Measurements from ENCODE around the gene RAMP1. TPM values are rescaled to one million over a fixed set of nuclear protein-coding genes. Genes with fewer than 3 reads are reported as not detected.

Gene RAMP1
- total and polyA plus RNA-seq, 4 donors, result 3.1 to 129 (median 23.5) TPM

DNA sequence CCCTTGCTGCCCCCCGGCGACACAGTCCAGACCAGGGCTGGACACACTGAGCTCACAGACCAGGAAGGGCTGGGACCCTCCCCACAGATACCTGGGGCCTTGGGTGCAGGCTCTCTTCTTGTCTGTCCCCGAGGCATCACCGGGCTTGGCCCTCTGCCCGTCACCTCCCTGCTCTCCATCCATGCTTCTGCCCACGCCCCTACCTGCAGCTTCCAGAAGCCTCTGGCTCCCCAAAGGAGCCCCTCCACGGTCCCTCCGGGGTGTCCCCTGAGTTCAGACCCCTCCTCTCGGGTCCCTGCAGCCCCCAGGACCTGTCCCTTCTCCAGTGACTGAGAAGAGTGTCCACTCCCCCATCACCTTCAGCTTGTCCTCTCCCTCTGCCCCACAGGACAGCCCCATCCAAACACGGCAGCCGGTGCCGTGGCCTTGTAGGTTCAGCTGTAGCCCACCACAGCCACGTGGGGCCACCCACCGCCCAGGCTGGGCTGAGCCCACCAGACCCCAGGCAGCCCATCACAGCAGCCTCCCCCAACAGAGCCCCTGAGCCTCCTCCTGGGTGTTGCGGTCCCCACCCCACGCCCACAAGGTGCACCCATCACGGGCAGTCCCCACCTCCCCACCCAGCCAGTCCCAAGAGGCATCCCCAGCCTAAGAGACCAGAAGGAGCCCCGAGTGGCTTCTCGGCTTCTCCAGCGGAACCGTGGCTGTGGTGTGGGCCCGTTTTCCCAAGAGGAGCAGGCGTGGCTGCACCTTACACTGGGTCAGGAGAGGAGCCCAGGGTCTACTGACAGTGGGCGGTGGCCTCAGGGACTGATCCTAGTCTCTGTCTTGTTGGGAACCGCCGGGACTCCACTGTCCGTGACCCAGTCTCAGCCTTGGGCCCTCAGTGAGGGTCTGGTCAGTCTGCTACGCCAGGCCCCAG is 53.1 kb downstream of the RAMP1 start:
- H3K9ac ChIP-seq (ENCODE audit: low read depth in 1 of 2, low read length in 2 of 2), result no peak overlapping the region
- no peaks in the 10 kb centered on the region for H3K36me3 ChIP-seq (ENCODE audit: control insufficient read depth in 4 of 4, insufficient read depth in 3 of 4, low read depth in 1 of 4, low read length in 3 of 4)
- no peak for TF ChIP-seq FOXA1 (IDR thresholded peaks at IDR 0.05)
- TF ChIP-seq HNF4A (conservative IDR thresholded peaks at IDR 0.05), result no peak
- TF ChIP-seq, protein P1, sequence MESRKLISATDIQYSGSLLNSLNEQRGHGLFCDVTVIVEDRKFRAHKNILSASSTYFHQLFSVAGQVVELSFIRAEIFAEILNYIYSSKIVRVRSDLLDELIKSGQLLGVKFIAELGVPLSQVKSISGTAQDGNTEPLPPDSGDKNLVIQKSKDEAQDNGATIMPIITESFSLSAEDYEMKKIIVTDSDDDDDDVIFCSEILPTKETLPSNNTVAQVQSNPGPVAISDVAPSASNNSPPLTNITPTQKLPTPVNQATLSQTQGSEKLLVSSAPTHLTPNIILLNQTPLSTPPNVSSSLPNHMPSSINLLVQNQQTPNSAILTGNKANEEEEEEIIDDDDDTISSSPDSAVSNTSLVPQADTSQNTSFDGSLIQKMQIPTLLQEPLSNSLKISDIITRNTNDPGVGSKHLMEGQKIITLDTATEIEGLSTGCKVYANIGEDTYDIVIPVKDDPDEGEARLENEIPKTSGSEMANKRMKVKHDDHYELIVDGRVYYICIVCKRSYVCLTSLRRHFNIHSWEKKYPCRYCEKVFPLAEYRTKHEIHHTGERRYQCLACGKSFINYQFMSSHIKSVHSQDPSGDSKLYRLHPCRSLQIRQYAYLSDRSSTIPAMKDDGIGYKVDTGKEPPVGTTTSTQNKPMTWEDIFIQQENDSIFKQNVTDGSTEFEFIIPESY (IDR thresholded peaks at IDR 0.05), result no peak
- TF ChIP-seq RAD21 (IDR thresholded peaks at IDR 0.05), result no peak
- no peak for TF ChIP-seq FOXA2 (IDR thresholded peaks at IDR 0.05)
- TF ChIP-seq JUND (IDR thresholded peaks at IDR 0.05), result no peak
- TF ChIP-seq HNF4G (IDR thresholded peaks at IDR 0.05), result no peak
- TF ChIP-seq GABPA (IDR thresholded peaks at IDR 0.05 in 1 of 2, conservative IDR thresholded peaks at IDR 0.05 in 1 of 2), result no peak
- no peak for TF ChIP-seq SP1 (IDR thresholded peaks at IDR 0.05)
- TF ChIP-seq, protein P2, sequence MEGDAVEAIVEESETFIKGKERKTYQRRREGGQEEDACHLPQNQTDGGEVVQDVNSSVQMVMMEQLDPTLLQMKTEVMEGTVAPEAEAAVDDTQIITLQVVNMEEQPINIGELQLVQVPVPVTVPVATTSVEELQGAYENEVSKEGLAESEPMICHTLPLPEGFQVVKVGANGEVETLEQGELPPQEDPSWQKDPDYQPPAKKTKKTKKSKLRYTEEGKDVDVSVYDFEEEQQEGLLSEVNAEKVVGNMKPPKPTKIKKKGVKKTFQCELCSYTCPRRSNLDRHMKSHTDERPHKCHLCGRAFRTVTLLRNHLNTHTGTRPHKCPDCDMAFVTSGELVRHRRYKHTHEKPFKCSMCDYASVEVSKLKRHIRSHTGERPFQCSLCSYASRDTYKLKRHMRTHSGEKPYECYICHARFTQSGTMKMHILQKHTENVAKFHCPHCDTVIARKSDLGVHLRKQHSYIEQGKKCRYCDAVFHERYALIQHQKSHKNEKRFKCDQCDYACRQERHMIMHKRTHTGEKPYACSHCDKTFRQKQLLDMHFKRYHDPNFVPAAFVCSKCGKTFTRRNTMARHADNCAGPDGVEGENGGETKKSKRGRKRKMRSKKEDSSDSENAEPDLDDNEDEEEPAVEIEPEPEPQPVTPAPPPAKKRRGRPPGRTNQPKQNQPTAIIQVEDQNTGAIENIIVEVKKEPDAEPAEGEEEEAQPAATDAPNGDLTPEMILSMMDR (IDR thresholded peaks at IDR 0.05; ENCODE audit: low read depth, low read length, missing input control), result no peak
- TF ChIP-seq, protein P3, sequence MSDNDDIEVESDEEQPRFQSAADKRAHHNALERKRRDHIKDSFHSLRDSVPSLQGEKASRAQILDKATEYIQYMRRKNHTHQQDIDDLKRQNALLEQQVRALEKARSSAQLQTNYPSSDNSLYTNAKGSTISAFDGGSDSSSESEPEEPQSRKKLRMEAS (IDR thresholded peaks at IDR 0.05), result no peak
- no peak for TF ChIP-seq TAF1 (conservative IDR thresholded peaks at IDR 0.05)
- TF ChIP-seq, protein P4, sequence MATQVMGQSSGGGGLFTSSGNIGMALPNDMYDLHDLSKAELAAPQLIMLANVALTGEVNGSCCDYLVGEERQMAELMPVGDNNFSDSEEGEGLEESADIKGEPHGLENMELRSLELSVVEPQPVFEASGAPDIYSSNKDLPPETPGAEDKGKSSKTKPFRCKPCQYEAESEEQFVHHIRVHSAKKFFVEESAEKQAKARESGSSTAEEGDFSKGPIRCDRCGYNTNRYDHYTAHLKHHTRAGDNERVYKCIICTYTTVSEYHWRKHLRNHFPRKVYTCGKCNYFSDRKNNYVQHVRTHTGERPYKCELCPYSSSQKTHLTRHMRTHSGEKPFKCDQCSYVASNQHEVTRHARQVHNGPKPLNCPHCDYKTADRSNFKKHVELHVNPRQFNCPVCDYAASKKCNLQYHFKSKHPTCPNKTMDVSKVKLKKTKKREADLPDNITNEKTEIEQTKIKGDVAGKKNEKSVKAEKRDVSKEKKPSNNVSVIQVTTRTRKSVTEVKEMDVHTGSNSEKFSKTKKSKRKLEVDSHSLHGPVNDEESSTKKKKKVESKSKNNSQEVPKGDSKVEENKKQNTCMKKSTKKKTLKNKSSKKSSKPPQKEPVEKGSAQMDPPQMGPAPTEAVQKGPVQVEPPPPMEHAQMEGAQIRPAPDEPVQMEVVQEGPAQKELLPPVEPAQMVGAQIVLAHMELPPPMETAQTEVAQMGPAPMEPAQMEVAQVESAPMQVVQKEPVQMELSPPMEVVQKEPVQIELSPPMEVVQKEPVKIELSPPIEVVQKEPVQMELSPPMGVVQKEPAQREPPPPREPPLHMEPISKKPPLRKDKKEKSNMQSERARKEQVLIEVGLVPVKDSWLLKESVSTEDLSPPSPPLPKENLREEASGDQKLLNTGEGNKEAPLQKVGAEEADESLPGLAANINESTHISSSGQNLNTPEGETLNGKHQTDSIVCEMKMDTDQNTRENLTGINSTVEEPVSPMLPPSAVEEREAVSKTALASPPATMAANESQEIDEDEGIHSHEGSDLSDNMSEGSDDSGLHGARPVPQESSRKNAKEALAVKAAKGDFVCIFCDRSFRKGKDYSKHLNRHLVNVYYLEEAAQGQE (IDR thresholded peaks at IDR 0.05), result no peak
- no peak for TF ChIP-seq RXRA (IDR thresholded peaks at IDR 0.05)
- no peak for TF ChIP-seq ATF3 (IDR thresholded peaks at IDR 0.05)
- H3K4me3 ChIP-seq (ENCODE audit: low read depth in 1 of 3, low read length in 3 of 3), result no peak overlapping the region
- 93% methylated on average over 28 of the region's 28 CpGs for WGBS
- H3K9me3 ChIP-seq (ENCODE audit: control insufficient read depth in 4 of 4, low read length in 3 of 4), result no peaks in the 10 kb centered on the region
- H3K27ac ChIP-seq (ENCODE audit: low read depth in 1 of 2, low read length in 2 of 2), result no peak overlapping the region
- H3K27me3 ChIP-seq (ENCODE audit: control insufficient read depth in 4 of 4, insufficient read depth in 4 of 4, low read length in 3 of 4), result no peaks in the 10 kb centered on the region
- no peak for DNase-seq (ENCODE audit: low spot score)
- H3K4me1 ChIP-seq (ENCODE audit: control insufficient read depth in 4 of 4, insufficient read depth in 4 of 4, low read length in 3 of 4), result no peaks in the 10 kb centered on the region

All from liver (tissue), 9 donors.